ENCODE results near the gene C1QC. TPM values are rescaled to one million over a fixed set of nuclear protein-coding genes. Genes with fewer than 3 reads are reported as not detected.

Gene C1QC
- total RNA-seq, 5 donors from 2014 or later (not counting 1 experiment from before 2014, with no cell fraction given), result 0.62 to 1.9 (median 0.96) TPM; not detected in 2

GRCh38 chr1:22626237-22627157 lies 16.9 kb upstream of the C1QC start:
- Mint-ChIP-seq H3K4me3 (no peak overlapping the region), H3K4me1 (no peaks in the 10 kb centered on the region), H3K36me3 (no peaks in the 10 kb centered on the region), H3K9me3 (no peaks in the 10 kb centered on the region), H3K27me3 (peaks cover 39 to 73% of the 10 kb centered on the region in 2 donors), H3K27ac (no peak overlapping the region)
- Histone ChIP-seq H3K9me3 (no peaks in the 10 kb centered on the region), H3K36me3 (ENCODE audit: control insufficient read depth in 2 of 2, extremely low read depth in 1 of 2, insufficient read depth in 1 of 2, low read length in 1 of 2) (no peaks in the 10 kb centered on the region), H3K4me3 (ENCODE audit: control insufficient read depth in 1 of 2, extremely low read depth in 1 of 2, low read length in 1 of 2) (no peak overlapping the region), H3K4me1 (ENCODE audit: control insufficient read depth in 1 of 2, extremely low read depth in 1 of 2, insufficient read depth in 2 of 2, low read length in 2 of 2) (no peaks in the 10 kb centered on the region), H3K27ac (ENCODE audit: low read length) (no peak overlapping the region), H3K27me3 (replicated peaks in 1 of 2; ENCODE audit: control insufficient read depth in 2 of 2, extremely low read depth in 1 of 2, insufficient read depth in 2 of 2, low read length in 1 of 2) (peaks cover 7 to 46% of the 10 kb centered on the region in 2 experiments)
- ATAC-seq (replicated peaks in 1 of 4) (no peak), DNase-seq (no peak)
- POLR2A ChIA-PET, result no interaction called here
- CTCF ChIA-PET, result no interaction called here
- 36% methylated on average over 15 of the region's 20 CpGs for WGBS (ENCODE audit: insufficient coverage)

GRCh38 chr1:22627331-22627730 lies 16.1 kb upstream of the C1QC start:
- WGBS (ENCODE audit: insufficient coverage), result 0% methylated on average over 1 of the region's 5 CpGs
- ChIA-PET POLR2A (no interaction called here), CTCF (no interaction called here)
- Mint-ChIP-seq H3K4me1 (no peaks in the 10 kb centered on the region), H3K9me3 (no peaks in the 10 kb centered on the region), H3K27ac (no peak overlapping the region), H3K36me3 (no peaks in the 10 kb centered on the region), H3K4me3 (no peak overlapping the region), H3K27me3 (peaks cover 44 to 72% of the 10 kb centered on the region in 2 donors)
- DNase-seq (no peak), ATAC-seq (replicated peaks in 1 of 4) (no peak)
- Histone ChIP-seq H3K27ac (ENCODE audit: low read length) (no peak overlapping the region), H3K36me3 (ENCODE audit: control insufficient read depth in 2 of 2, extremely low read depth in 1 of 2, insufficient read depth in 1 of 2, low read length in 1 of 2) (no peaks in the 10 kb centered on the region), H3K27me3 (replicated peaks in 1 of 2; ENCODE audit: control insufficient read depth in 2 of 2, extremely low read depth in 1 of 2, insufficient read depth in 2 of 2, low read length in 1 of 2) (peaks cover 7 to 40% of the 10 kb centered on the region in 2 experiments), H3K4me1 (ENCODE audit: control insufficient read depth in 1 of 2, extremely low read depth in 1 of 2, insufficient read depth in 2 of 2, low read length in 2 of 2) (no peaks in the 10 kb centered on the region), H3K9me3 (no peaks in the 10 kb centered on the region), H3K4me3 (ENCODE audit: control insufficient read depth in 1 of 2, extremely low read depth in 1 of 2, low read length in 1 of 2) (no peak overlapping the region)

GRCh38 chr1:22628698-22629444 lies 14.6 kb upstream of the C1QC start:
- ChIA-PET POLR2A (no interaction called here), CTCF (no interaction called here)
- H3K4me3 Mint-ChIP-seq, result no peak overlapping the region
- H3K27ac Mint-ChIP-seq, result no peak overlapping the region
- 10% methylated on average over 2 of the region's 11 CpGs for WGBS (ENCODE audit: insufficient coverage)
- Histone ChIP-seq H3K27me3 (replicated peaks in 1 of 2; ENCODE audit: control insufficient read depth in 2 of 2, extremely low read depth in 1 of 2, insufficient read depth in 2 of 2, low read length in 1 of 2) (peaks cover 7 to 42% of the 10 kb centered on the region in 2 experiments), H3K27ac (ENCODE audit: low read length) (no peak overlapping the region), H3K9me3 (no peaks in the 10 kb centered on the region), H3K4me3 (ENCODE audit: control insufficient read depth in 1 of 2, extremely low read depth in 1 of 2, low read length in 1 of 2) (no peak overlapping the region), H3K36me3 (ENCODE audit: control insufficient read depth in 2 of 2, extremely low read depth in 1 of 2, insufficient read depth in 1 of 2, low read length in 1 of 2) (no peaks in the 10 kb centered on the region), H3K4me1 (ENCODE audit: control insufficient read depth in 1 of 2, extremely low read depth in 1 of 2, insufficient read depth in 2 of 2, low read length in 2 of 2) (peaks cover 0 to 3% of the 10 kb centered on the region in 2 experiments)
- no peaks in the 10 kb centered on the region for H3K36me3 Mint-ChIP-seq
- no peaks in the 10 kb centered on the region for H3K4me1 Mint-ChIP-seq
- DNase-seq, result no peak
- H3K9me3 Mint-ChIP-seq, result no peaks in the 10 kb centered on the region
- no peak for ATAC-seq (replicated peaks in 1 of 4)
- peaks cover 39 to 68% of the 10 kb centered on the region in 2 donors for H3K27me3 Mint-ChIP-seq

GRCh38 chr1:22629886-22630285 lies 13.5 kb upstream of the C1QC start:
- Mint-ChIP-seq H3K4me1 (no peaks in the 10 kb centered on the region), H3K27ac (no peak overlapping the region), H3K9me3 (no peaks in the 10 kb centered on the region), H3K27me3 (peaks cover 33 to 60% of the 10 kb centered on the region in 2 donors), H3K4me3 (no peak overlapping the region), H3K36me3 (no peaks in the 10 kb centered on the region)
- WGBS (ENCODE audit: insufficient coverage), result 11% methylated on average over 1 of the region's 2 CpGs
- Histone ChIP-seq H3K9me3 (no peaks in the 10 kb centered on the region), H3K4me3 (ENCODE audit: control insufficient read depth in 1 of 2, extremely low read depth in 1 of 2, low read length in 1 of 2) (no peak overlapping the region), H3K4me1 (ENCODE audit: control insufficient read depth in 1 of 2, extremely low read depth in 1 of 2, insufficient read depth in 2 of 2, low read length in 2 of 2) (peaks cover 0 to 3% of the 10 kb centered on the region in 2 experiments), H3K27ac (ENCODE audit: low read length) (no peak overlapping the region), H3K27me3 (replicated peaks in 1 of 2; ENCODE audit: control insufficient read depth in 2 of 2, extremely low read depth in 1 of 2, insufficient read depth in 2 of 2, low read length in 1 of 2) (peaks cover 7 to 46% of the 10 kb centered on the region in 2 experiments), H3K36me3 (ENCODE audit: control insufficient read depth in 2 of 2, extremely low read depth in 1 of 2, insufficient read depth in 1 of 2, low read length in 1 of 2) (no peaks in the 10 kb centered on the region)
- ChIA-PET POLR2A (no interaction called here), CTCF (no interaction called here)
- ATAC-seq (replicated peaks in 1 of 4), result no peak
- no peak for DNase-seq

GRCh38 chr1:22633697-22634463 lies 9.6 kb upstream of the C1QC start:
- H3K27me3 Mint-ChIP-seq, result peaks cover 24 to 41% of the 10 kb centered on the region in 2 donors
- ChIA-PET POLR2A (no interaction called here), CTCF (no interaction called here)
- Histone ChIP-seq H3K27me3 (replicated peaks in 1 of 2; ENCODE audit: control insufficient read depth in 2 of 2, extremely low read depth in 1 of 2, insufficient read depth in 2 of 2, low read length in 1 of 2) (peaks cover 3 to 40% of the 10 kb centered on the region in 2 experiments), H3K36me3 (ENCODE audit: control insufficient read depth in 2 of 2, extremely low read depth in 1 of 2, insufficient read depth in 1 of 2, low read length in 1 of 2) (no peaks in the 10 kb centered on the region), H3K27ac (ENCODE audit: low read length) (no peak overlapping the region), H3K4me3 (ENCODE audit: control insufficient read depth in 1 of 2, extremely low read depth in 1 of 2, low read length in 1 of 2) (no peak overlapping the region), H3K4me1 (ENCODE audit: control insufficient read depth in 1 of 2, extremely low read depth in 1 of 2, insufficient read depth in 2 of 2, low read length in 2 of 2) (peaks cover 0 to 3% of the 10 kb centered on the region in 2 experiments), H3K9me3 (no peaks in the 10 kb centered on the region)
- H3K27ac Mint-ChIP-seq, result no peak overlapping the region
- H3K4me1 Mint-ChIP-seq, result no peaks in the 10 kb centered on the region
- peak in 1 of 4 experiments; percentile 16 for ATAC-seq (replicated peaks in 1 of 4)
- WGBS (ENCODE audit: insufficient coverage), result 82% methylated on average over 3 of the region's 10 CpGs
- H3K9me3 Mint-ChIP-seq, result no peaks in the 10 kb centered on the region
- peak in 1 of 35 experiments; percentile 15 for DNase-seq
- H3K4me3 Mint-ChIP-seq, result no peak overlapping the region
- no peaks in the 10 kb centered on the region for H3K36me3 Mint-ChIP-seq

- no peaks in the 10 kb centered on the region for H3K9me3 Mint-ChIP-seq
- ChIA-PET POLR2A (interaction anchor here in 1 of 2 donors (0.6 kb wide), 1 partner anchor 509 kb away, joined by 4 read pairs; no protein-coding TSS in a partner anchor), CTCF (no interaction called here)
- DNase-seq (no peak), ATAC-seq (replicated peaks in 1 of 4) (no peak)
- H3K27ac Mint-ChIP-seq, result no peak overlapping the region
- no peaks in the 10 kb centered on the region for H3K4me1 Mint-ChIP-seq
- H3K27me3 ChIP-seq (replicated peaks in 1 of 2; ENCODE audit: control insufficient read depth in 2 of 2, extremely low read depth in 1 of 2, insufficient read depth in 2 of 2, low read length in 1 of 2), result peaks cover 3 to 44% of the 10 kb centered on the region in 2 experiments
- no peak overlapping the region for H3K4me3 ChIP-seq (ENCODE audit: control insufficient read depth in 1 of 2, extremely low read depth in 1 of 2, low read length in 1 of 2)
- H3K4me3 Mint-ChIP-seq, result no peak overlapping the region
- H3K36me3 ChIP-seq (ENCODE audit: control insufficient read depth in 2 of 2, extremely low read depth in 1 of 2, insufficient read depth in 1 of 2, low read length in 1 of 2), result no peaks in the 10 kb centered on the region
- H3K27ac ChIP-seq (ENCODE audit: low read length), result no peak overlapping the region
- 88% methylated on average over 3 of the region's 7 CpGs for WGBS (ENCODE audit: insufficient coverage)
- H3K4me1 ChIP-seq (ENCODE audit: control insufficient read depth in 1 of 2, extremely low read depth in 1 of 2, insufficient read depth in 2 of 2, low read length in 2 of 2), result peaks cover 0 to 3% of the 10 kb centered on the region in 2 experiments
- peaks cover 20 to 29% of the 10 kb centered on the region in 2 donors for H3K27me3 Mint-ChIP-seq
- no peaks in the 10 kb centered on the region for H3K36me3 Mint-ChIP-seq
- H3K9me3 ChIP-seq, result no peaks in the 10 kb centered on the region
Observed at GRCh38 chr1:22635436-22635835, 8.0 kb upstream of the C1QC start.

All from T-cell (primary cell).